K562 (cell line): ENCODE data around the gene NARF. TPM values are rescaled to one million over a fixed set of nuclear protein-coding genes. Genes with fewer than 3 reads are reported as not detected.
A peak's percentile ranks its signal among the peaks of the same experiment; 100 is the strongest.

ENCODE experiments used
- ATAC-seq: fragments of 200-7000 bp; cut with Tn5 transposase; 3 replicates; pipeline ENCODE4 v1.9.1; 2020; ENCODE audit warnings: moderate library complexity
- BruUV-seq: library from RNA; stranded (reverse); fragments of 400-500 nt; replicated peaks from 2 replicates; lab custom pipeline; 2021; lab: Mats Ljungman, UMichigan
- CTCF ChIA-PET: fragments of 300-600 bp; formaldehyde crosslinking; extraction: SDS; loops from one replicate; lab custom pipeline; 2021; ENCODE audit warnings: low intra/inter-chr PET ratio; lab: Yijun Ruan, JAX
- POLR2A ChIA-PET: fragments of 300-600, 350-650 bp; sonication (Branson Sonifier 250); formaldehyde crosslinking; extraction: SDS; loops from one replicate; lab custom pipeline; 2021; ENCODE audit warnings: antibody characterized with exemption, inconsistent platforms; lab: Yijun Ruan, JAX
- DNase-seq, 4 experiments: peaks; one replicate each; pipeline versions ENCODE4 v3.0.0 to v3.0.0-alpha.2; 2011 to 2018; ENCODE audit warnings: low spot score in 3 of 4, mixed read lengths in 3 of 4; ENCODE audit errors: extremely low read depth in 1 of 4
- FAIRE-seq: peaks from 2 replicates; lab custom pipeline; 2011; peaks lifted over from hg19 to GRCh38; lab: Jason Lieb, UNC
- H2AFZ ChIP-seq: 2 replicates; pipeline ENCODE4 v1.6.0; 2011; ENCODE audit warnings: low read depth, low read length, control low read depth, inconsistent platforms
- H3K27ac ChIP-seq: fragments of 200-600 bp; 3 replicates; pipeline ENCODE4 v1.8.0; 2011; ENCODE audit warnings: low read depth, mild to moderate bottlenecking, control low read depth, inconsistent platforms, low read length, moderate library complexity, mixed read lengths; ENCODE audit errors: extremely low read depth
- H3K27me3 ChIP-seq, 2 experiments: fragments of 300-600 bp in 1 of 2; 2 replicates in 1 of 2; 3 replicates in 1 of 2; pipeline versions ENCODE4 v1.6.0 to v1.8.0; 2011; ENCODE audit warnings: inconsistent platforms in 2 of 2, low read length in 2 of 2, mild to moderate bottlenecking in 1 of 2, mixed read lengths in 1 of 2, moderate library complexity in 1 of 2; ENCODE audit not compliant: control insufficient read depth in 2 of 2, insufficient read depth in 2 of 2
- H3K36me3 ChIP-seq: fragments of 300-600 bp; 3 replicates; pipeline ENCODE4 v1.8.0; 2011; ENCODE audit warnings: mild to moderate bottlenecking, low read length, inconsistent platforms; ENCODE audit not compliant: control insufficient read depth, insufficient read depth
- H3K4me1 ChIP-seq, 2 experiments: fragments of 200-600 bp in 1 of 2; replicated peaks in 1 of 2; 2 replicates in 1 of 2; 3 replicates in 1 of 2; pipeline versions ENCODE4 v1.5.1 to v1.8.0; 2011; ENCODE audit warnings: inconsistent platforms in 2 of 2, low read length in 2 of 2, mild to moderate bottlenecking in 1 of 2, mixed read lengths in 1 of 2, moderate library complexity in 1 of 2; ENCODE audit not compliant: control insufficient read depth in 2 of 2, insufficient read depth in 2 of 2
- H3K4me2 ChIP-seq: 2 replicates; pipeline ENCODE4 v1.6.1; 2011; ENCODE audit warnings: low read length, control low read depth, inconsistent platforms, mixed read lengths; ENCODE audit not compliant: insufficient read depth
- H3K4me3 ChIP-seq: fragments of 200-600 bp; sonication (generic), shearing (Covaris generic); 2 replicates; pipeline ENCODE4 v1.5.1; 2016; ENCODE audit warnings: control low read depth, inconsistent platforms
- H3K79me2 ChIP-seq: fragments of 200-600 bp; 3 replicates; pipeline ENCODE4 v1.8.0; 2011; ENCODE audit warnings: low read length, inconsistent platforms; ENCODE audit not compliant: control insufficient read depth, insufficient read depth
- H3K9ac ChIP-seq, 2 experiments: 2 replicates each; pipeline versions ENCODE4 v1.6.0 to v1.6.1; 2011; ENCODE audit warnings: low read depth in 2 of 2, low read length in 2 of 2, control low read depth in 1 of 2, inconsistent platforms in 1 of 2, mild to moderate bottlenecking in 1 of 2, mixed read lengths in 1 of 2; ENCODE audit not compliant: insufficient read depth in 1 of 2
- H3K9me1 ChIP-seq: one replicate; pipeline ENCODE4 v1.6.0; 2011; ENCODE audit warnings: inconsistent platforms, mild to moderate bottlenecking, low read length, moderate library complexity; ENCODE audit not compliant: control insufficient read depth, insufficient read depth
- H3K9me3 ChIP-seq: replicated peaks from 2 replicates; pipeline ENCODE4 v1.5.1; 2011; ENCODE audit warnings: low read depth, low read length, inconsistent platforms; ENCODE audit not compliant: control insufficient read depth, insufficient read depth
- H4K20me1 ChIP-seq: replicated peaks from 2 replicates; pipeline ENCODE4 v1.6.1; 2011; ENCODE audit warnings: low read length, inconsistent platforms, mixed read lengths; ENCODE audit not compliant: control insufficient read depth, insufficient read depth
- BCL6 ChIP-seq: fragments of 250-450 bp; sonication (Bioruptor Pico); IDR thresholded peaks from 2 replicates; pipeline ENCODE4 v1.4.0; 2020
- BMI1 ChIP-seq: fragments of 150-350 bp; IDR thresholded peaks from 2 replicates; pipeline ENCODE4 v1.6.1; 2014; ENCODE audit warnings: low read length
- FOXA3 ChIP-seq, 2 experiments: fragments of 450-650 bp in 1 of 2; sonication (generic) in 1 of 2; formaldehyde crosslinking; IDR thresholded peaks in 1 of 2; conservative IDR thresholded peaks in 1 of 2; 2 replicates each; pipeline versions ENCODE4 v1.4.0 to v1.8.0; 2020 to 2022; ENCODE audit warnings: mild to moderate bottlenecking in 2 of 2, missing genetic modification reagents in 1 of 2
- HNRNPLL ChIP-seq: fragments of 200-400 bp; formaldehyde crosslinking; IDR thresholded peaks from 2 replicates; pipeline ENCODE4 v1.6.1; 2017; ENCODE audit warnings: low read length, low read depth, mild to moderate bottlenecking; ENCODE audit not compliant: poor library complexity, severe bottlenecking
- MEF2A ChIP-seq: IDR thresholded peaks from 2 replicates; pipeline ENCODE4 v1.6.1; 2011; ENCODE audit warnings: low read depth, mild to moderate bottlenecking, low read length, moderate library complexity; ENCODE audit not compliant: control insufficient read depth
- PRMT5 ChIP-seq: sonication (generic); formaldehyde crosslinking; IDR thresholded peaks from 2 replicates; pipeline ENCODE4 v1.5.0; 2020; ENCODE audit warnings: missing genetic modification reagents
- RNF219 ChIP-seq: fragments of 250-450 bp; sonication (Bioruptor Pico); IDR thresholded peaks from 2 replicates; pipeline ENCODE4 v1.5.0; 2022; ENCODE audit warnings: mild to moderate bottlenecking
- TFAP4 ChIP-seq: sonication (generic); formaldehyde crosslinking; IDR thresholded peaks from 2 replicates; pipeline ENCODE4 v1.8.0; 2022; ENCODE audit warnings: missing genetic modification reagents, mild to moderate bottlenecking, moderate library complexity, borderline replicate concordance
- ZBTB5 ChIP-seq: fragments of 450-650 bp; IDR thresholded peaks from 2 replicates; pipeline ENCODE4 v1.6.1; 2017; ENCODE audit warnings: antibody characterized with exemption
- ZC3H8 ChIP-seq: fragments of 450-650 bp; IDR thresholded peaks from 2 replicates; pipeline ENCODE4 v1.6.1; 2017
- ZNF124 ChIP-seq: sonication (generic); formaldehyde crosslinking; IDR thresholded peaks from 2 replicates; pipeline ENCODE4 v1.8.1; 2022; ENCODE audit warnings: missing genetic modification reagents
- ZNF280B ChIP-seq: fragments of 250-450 bp; sonication (Bioruptor Pico); IDR thresholded peaks from 2 replicates; pipeline ENCODE4 v1.5.1; 2021; ENCODE audit warnings: mild to moderate bottlenecking
- ZNF551 ChIP-seq: fragments of 250-450 bp; sonication (Bioruptor Pico); IDR thresholded peaks from 2 replicates; pipeline ENCODE4 v1.5.0; 2021; ENCODE audit warnings: mild to moderate bottlenecking, moderate library complexity
- WGBS: fragments of 100-300 bp; shearing (Covaris generic); methylation state at CpG from one replicate; pipeline ENCODE4 v1.1.6; 2016; ENCODE audit warnings: low coverage, mixed read lengths; ENCODE audit not compliant: insufficient coverage; ENCODE audit errors: missing lambda C conversion rate; 5-methylcytosine and 5-hydroxymethylcytosine counted together
- in situ Hi-C: fragments of 300-500 bp; cut with MboI; formaldehyde crosslinking; loops from 4 replicates; pipeline ENCODE4 v1.15.0; 2018; ENCODE audit warnings: inconsistent platforms, mixed read lengths
- intact Hi-C: fragments of 100-400 bp; cut with micrococcal nuclease; formaldehyde crosslinking; loops from 2 replicates; pipeline ENCODE4 v1.14.2; 2022
- polyA plus RNA-seq, 8 experiments: library from polyadenylated mRNA; depleted of rRNA in 4 of 8; stranded (reverse) in 5 of 8; unstranded in 3 of 8; fragments of >200 nt; fragmentation: Nextera tagmentation in 2 of 8; fragmentation: Illumina TruSeq in 1 of 8; extraction: Ambion mirVana in 2 of 8; extraction: Trizol in 1 of 8; gene quantifications; 2 replicates each; pipeline versions ENCODE4 v1.2.1 to v1.2.3, GENCODE V29; 2011 to 2014; ENCODE audit warnings: inconsistent platforms in 1 of 8, missing spikeins in 1 of 8
- total RNA-seq, 7 experiments: library from RNA; depleted of rRNA in 6 of 7; stranded (reverse); fragments of >200 nt in 6 of 7; fragmentation: Illumina TruSeq in 2 of 7; extraction: Trizol in 2 of 7; gene quantifications; 2 replicates each; pipeline versions ENCODE4 v1.2.1 to v1.2.3, GENCODE V29; 2011 to 2021; ENCODE audit warnings: low replicate concordance in 1 of 7
- TF ChIP-seq, protein P1 (sequence below): sonication (generic); formaldehyde crosslinking; IDR thresholded peaks from 2 replicates; pipeline ENCODE4 v1.8.0; 2023; ENCODE audit warnings: mild to moderate bottlenecking, missing genetic modification reagents

The NARF gene
- total and polyA plus RNA-seq, 9 of the 15 experiments (the other 6 are each of a cell fraction or from before 2014, with no cell fraction given): 60.4 to 423 (median 132) TPM

- DNase-seq (no peak), ATAC-seq (no peak), FAIRE-seq (no peak)
- no TSS peak for BruUV-seq
- 0 out of 3 replicates have a peak overlapping the region, but pooled peaks have one; percentile 9 for H3K27ac ChIP-seq
- no peaks in the 10 kb centered on the region for H3K9me3 ChIP-seq
- H3K79me2 ChIP-seq: peaks cover 100% of the 10 kb centered on the region
- H3K4me3 ChIP-seq: no peak overlapping the region
- H3K27me3 ChIP-seq: no peaks in the 10 kb centered on the region
- peaks cover 46% of the 10 kb centered on the region for H3K36me3 ChIP-seq
- H2AFZ ChIP-seq: no peak overlapping the region
- no peak overlapping the region for H3K9ac ChIP-seq
- peaks cover 4% of the 10 kb centered on the region for H3K9me1 ChIP-seq
- 88% methylated on average over 4 of the region's 4 CpGs for WGBS
- ChIA-PET POLR2A (interaction anchor here (1.1 to 1.9 kb wide), 2 partner anchors 9 to 11 kb away, joined by 3 to 8 read pairs; no protein-coding TSS in a partner anchor), CTCF (no interaction called here)
- in situ Hi-C loops (no loop called here), intact Hi-C loops (no loop called here)
- peaks cover 66% of the 10 kb centered on the region for H4K20me1 ChIP-seq
- no peak overlapping the region for H3K4me2 ChIP-seq
- peaks cover 33 to 39% of the 10 kb centered on the region in 2 experiments for H3K4me1 ChIP-seq
- TF ChIP-seq PRMT5 (CRISPR knock-in tag) (no peak), ZBTB5 (no peak), MEF2A (no peak), ZNF124 (CRISPR knock-in tag) (no peak), BMI1 (no peak), RNF219 (CRISPR knock-in tag) (no peak), ZC3H8 (no peak), TFAP4 (no peak), HNRNPLL (no peak), FOXA3 (CRISPR knock-in tag; conservative IDR thresholded peaks at IDR 0.05 in 1 of 2, IDR thresholded peaks at IDR 0.05 in 1 of 2) (no peak), ZNF551 (no peak), ZNF280B (CRISPR knock-in tag) (no peak), BCL6 (CRISPR knock-in tag) (no peak)
- TF ChIP-seq, protein P1, sequence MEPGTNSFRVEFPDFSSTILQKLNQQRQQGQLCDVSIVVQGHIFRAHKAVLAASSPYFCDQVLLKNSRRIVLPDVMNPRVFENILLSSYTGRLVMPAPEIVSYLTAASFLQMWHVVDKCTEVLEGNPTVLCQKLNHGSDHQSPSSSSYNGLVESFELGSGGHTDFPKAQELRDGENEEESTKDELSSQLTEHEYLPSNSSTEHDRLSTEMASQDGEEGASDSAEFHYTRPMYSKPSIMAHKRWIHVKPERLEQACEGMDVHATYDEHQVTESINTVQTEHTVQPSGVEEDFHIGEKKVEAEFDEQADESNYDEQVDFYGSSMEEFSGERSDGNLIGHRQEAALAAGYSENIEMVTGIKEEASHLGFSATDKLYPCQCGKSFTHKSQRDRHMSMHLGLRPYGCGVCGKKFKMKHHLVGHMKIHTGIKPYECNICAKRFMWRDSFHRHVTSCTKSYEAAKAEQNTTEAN (CRISPR knock-in tag): no peak
Measured at GRCh38 chr17:82525712-82526111, 67.2 kb downstream of the NARF start.
